CD4-positive, alpha-beta T cell treated with Interleukin-1 beta for 1 hour (primary cell): ENCODE data around the gene MTHFD2.
A peak's percentile ranks its signal among the peaks of the same experiment; 100 is the strongest.

Source experiments
- DNase-seq, 2 donors: peaks; one replicate each; pipeline ENCODE4 v3.0.0-alpha.2; 2020 to 2022

Gene MTHFD2

DNA sequence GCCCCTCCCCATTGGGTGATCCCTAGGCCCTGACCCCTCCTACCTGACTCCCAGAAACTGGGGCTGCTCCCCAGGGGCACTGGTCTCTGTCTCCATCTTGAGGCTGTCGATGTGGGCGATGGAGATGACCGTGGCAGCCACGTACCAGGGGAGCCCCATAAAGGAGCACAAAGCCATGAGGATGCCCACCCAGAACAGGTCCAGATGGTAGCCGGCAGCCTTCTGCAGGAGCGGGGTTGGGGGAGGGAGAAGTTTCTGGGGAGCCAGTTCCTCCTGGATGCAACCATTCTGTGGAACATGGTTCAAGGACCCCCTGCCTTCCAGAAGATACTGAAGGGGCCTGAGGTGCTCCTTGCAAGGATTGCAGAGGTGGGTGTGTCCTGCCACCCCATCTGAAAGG lies 34.0 kb downstream of the MTHFD2 start:
- no peak for DNase-seq

DNA sequence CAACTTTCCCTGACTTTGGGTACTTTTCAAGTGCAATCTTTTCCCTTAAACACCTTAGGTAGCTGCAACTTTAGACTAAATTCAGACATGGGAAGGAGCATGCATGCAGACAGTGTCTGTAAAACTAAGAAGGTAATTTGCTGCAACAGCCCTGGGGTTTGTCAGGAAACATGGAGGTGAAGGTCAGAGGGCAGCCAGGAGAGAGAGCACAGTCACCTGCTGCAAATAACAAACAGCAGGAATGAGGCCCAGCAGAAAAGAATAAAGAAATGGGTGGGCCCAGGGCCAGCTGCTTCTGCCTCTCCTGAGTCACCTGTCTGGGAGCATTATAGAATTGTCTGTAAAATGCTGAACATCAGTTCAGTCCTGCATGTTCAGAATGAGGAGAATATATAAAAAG lies 35.2 kb downstream of the MTHFD2 start:
- DNase-seq = no peak

DNA sequence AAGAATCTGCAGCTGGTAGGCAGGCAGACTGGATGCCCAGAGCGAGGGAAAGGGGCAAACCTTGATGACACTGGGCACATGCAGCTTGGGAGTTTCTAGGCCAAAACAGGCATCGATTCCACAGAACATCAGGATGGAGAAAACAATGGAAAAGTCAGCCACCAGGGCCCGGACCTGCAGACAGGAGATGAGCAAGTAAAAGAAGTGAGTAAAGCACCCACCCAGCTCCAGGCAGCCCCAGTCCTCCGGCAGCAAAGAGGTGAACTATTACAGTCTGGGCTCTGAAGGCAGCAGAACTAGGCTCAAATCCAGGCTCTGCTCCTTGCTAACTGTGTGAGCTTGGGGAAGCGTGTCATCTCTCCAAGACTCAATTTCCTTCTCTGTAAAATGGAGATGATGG lies 36.6 kb downstream of the MTHFD2 start:
- no peak for DNase-seq

DNA sequence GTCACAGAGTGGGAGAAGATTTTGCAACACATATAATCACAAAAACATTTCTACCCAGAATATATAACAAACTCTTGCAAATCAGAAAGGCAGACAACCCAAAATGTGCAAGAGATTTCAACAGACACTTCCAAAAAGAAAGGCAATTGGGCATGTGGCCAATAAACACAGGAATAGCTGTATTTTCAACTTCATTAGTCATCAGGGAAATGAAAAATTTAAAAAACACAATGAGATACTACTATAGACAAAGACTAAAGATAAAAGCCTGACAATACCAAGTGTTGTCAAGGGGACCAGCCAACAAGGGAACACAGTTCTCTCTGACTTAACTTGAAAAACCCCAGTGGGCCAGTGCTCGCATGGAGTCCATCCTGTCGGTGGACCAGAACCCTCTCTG lies 40.5 kb downstream of the MTHFD2 start:
- DNase-seq = no peak

DNA sequence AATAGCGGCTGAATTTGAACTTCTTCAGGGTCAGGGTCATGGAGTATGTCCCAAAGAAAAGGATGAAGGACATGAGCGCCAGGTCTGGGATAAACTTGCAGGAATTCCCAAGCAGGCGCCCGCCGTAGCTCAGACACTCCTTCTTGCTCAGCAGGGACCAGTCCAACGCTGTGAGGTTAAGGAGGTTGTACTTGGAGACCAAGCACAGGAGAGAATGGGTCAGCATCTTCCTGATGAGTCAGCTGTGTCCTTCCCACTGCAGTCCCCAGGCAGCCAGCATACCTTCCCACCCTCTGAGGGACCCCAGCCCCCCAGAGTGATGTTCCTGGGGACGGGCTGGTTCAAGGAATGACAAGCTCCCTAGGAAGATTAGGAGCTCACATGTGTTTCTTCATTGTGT lies 40.9 kb downstream of the MTHFD2 start:
- no peak for DNase-seq

DNA sequence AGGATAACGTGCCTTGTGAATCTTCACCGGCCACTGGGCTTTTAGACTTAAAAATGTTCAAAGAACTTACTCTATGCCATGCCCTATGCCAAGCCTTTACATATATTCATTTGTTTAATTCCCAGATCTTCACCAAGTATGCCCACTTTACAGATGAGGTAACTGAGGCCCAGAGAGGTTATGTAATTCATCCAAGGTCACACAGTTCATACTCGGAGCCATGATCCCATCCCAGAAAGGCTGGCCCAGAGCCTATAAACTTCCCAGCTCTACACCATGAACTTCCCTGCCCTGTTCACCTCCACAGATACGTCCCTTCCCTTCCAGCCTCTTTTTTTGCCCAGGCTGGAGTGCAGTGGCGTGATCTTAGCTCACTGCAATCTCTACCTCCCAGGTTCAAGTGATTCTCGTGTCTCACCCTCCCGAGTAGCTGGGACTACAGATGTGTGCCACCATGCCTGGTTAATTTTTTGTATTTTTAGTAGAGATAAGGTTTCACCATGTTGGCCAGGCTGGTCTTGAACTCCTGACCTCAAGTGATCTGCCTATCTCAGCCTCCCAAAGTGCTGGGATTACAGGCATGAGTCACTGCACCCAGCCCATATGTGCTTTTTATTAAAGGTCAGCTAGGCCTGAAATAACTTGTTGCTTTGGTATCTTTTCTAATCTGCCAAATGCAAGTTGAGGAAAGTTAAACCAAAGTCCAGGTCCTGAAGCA lies 44.1 kb downstream of the MTHFD2 start:
- DNase-seq = no peak

DNA sequence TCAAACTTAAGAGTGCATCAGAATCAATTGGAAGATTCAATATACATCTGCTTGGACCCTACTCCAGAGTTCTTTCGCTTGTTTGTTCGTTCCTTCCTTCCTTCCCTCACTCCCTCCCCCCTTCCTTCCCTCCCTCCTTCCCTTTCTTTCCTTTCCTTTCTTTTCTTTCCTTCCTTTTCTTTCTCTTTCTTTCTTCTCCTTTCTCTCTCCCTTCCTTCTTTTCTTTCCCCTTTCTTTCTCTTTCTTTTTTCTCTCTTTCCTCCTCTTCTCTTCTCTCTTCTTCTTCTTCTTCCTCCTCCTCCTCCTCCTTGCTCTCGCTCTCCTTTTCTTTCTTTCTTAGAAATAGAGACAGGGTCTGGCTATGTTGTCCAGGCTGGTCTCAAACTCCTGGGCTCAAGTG lies 45.9 kb downstream of the MTHFD2 start:
- DNase-seq = no peak

DNA sequence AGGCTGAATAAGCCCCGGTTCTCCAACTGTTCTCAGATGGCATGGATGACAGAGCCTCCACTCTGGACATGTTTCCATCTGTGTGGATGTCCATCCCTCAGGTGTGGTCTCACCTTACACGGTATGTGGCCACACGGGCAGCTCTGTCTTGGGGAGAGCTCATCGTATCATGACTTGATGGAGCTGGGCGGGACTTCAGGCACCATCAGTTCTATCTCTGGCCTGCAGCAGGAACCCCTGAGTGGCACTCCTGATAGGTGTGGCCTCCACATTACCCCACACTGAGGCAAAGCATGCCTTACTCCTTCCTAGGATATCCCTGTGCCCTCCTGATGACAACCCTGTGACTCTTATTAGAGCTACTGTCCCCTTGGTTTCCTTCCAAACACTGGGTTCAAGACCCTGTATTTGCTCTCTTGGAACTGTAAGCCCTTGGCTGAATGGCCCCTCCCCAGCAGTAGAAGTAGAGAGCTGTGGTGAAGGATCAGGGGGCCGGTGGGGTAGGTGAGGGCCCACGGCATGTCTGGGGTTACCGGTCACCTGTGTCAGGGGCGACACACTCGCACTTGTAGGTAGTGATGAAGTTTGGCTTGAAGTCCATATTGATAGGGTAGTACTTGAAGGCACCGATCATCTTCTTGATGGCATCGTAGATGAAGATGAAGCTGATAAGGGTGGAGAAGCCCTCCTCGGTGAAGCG lies 48.2 kb downstream of the MTHFD2 start:
- no peak for DNase-seq

DNA sequence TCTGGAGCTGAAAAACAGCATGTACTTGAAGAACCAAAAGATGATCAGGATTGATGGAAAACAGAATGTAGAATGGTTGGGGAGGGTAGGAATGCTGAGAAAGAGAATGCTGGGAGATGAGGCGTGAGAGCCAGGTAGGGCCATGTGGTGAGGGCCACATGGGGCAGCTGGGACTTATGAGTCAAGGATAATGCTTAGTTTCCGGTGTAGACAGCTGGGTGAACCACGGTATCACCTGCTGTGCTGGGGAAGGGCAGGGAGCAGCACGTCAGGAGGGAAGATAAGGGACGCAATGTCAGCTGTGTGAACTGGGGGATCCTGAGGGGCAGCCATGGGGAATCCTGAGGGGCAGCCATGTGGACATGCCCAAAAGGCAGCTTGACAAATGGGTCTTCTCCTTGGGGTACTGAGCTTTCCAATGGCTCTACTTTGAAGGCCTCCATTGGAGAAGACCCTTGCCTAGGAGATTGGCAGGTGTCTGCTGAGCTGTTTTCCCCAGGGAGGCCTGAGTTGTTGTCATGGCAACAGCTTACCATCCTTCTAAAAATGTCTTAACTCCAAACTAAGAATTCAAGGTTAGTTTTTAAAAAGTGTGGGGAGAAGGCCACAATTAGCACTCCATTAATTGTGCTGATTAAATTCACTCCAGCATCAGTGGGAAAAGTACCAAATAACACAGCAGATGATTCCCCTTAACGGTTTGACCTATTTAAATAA lies 51.1 kb downstream of the MTHFD2 start:
- DNase-seq = no peak

DNA sequence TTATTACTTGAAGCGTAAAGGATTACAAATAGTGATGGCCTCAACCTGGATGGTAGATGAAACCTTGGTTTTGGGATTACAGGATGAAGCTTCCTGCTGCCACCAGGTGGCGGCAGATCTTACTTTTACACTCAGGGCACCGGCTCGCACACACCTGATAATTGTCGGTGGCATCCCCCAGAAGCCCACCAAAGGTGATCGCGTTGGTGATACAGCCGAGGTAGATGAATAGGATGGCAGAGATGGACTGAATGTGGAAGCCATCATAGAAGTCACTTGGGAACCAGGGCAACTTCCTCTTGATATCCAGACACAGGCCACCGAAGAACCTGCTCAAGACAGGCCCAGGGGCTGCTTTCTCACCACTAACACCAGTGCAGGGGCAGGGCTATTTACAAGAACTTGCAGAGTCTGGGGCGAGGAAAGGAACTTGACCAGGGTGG lies 51.8 kb downstream of the MTHFD2 start:
- peak; percentile 53 to 59 for DNase-seq

DNA sequence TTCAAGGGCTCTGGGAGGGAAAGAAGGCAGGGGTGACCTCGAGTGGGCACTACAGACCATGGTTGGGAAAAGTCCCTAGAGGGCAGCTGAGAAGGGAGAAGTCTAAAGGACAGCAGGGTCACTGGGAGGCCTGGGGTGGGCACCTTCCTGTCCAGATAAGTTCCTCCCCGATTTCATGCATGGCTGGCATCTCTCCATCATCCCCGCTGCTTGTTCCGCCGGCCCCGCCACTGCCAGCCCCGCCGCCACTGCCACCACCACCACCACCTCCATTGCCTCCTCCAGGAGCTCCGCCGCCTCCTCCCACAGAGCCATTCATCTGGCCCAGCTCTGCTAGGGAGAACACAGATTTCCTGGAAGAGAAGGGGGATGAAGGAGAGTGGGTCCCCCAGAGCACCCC lies 53.6 kb downstream of the MTHFD2 start:
- no peak for DNase-seq

DNA sequence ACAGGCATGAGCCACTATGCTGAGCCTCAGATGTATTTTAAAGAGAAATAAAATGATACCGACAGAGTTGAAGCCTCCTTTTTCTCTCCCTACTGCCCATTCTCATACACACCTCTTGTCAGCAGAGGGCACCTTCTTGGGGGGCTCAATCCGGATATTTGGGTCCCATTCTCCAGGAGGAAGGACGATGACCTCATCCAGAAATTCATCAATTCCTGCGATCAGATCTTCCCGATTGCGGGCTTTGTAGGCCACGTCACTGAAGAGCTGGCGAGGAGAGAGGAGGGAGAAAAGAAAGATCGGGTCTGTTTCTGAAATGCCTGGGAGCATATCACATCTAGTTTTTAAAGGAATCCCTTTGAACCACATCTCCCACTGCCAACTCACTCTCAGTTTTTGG lies 54.4 kb downstream of the MTHFD2 start:
- no peak for DNase-seq

DNA sequence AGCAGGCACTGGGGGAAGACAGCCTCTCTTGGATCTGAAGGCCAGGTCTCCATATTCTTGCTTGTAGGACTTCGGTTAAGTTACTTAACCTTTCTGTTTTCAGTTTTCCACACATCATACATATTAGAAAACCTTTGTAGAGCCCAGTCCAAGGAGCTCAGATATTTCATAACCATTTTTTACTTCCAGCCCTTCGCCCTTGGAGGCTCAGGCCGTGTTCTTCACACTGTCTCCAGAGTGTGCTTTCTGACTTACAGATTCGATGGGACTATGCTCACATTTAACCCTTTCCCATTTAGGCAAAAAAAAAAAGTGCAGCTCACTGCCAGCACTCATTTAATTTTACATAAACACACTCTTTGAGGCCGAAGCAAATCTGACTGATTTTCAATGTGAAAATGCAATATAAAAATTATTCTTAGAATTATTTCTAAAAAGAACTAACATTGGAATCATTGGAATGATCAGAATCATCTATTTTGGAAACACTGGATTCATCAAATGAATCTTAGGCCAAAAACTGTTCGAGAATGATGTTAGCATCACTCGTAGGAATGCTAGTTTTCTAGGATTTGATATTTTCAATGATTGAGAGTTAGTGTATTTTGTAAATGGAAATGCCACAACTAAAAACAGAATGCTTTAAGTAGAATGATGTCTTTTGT lies 55.0 kb downstream of the MTHFD2 start:
- DNase-seq = no peak

DNA sequence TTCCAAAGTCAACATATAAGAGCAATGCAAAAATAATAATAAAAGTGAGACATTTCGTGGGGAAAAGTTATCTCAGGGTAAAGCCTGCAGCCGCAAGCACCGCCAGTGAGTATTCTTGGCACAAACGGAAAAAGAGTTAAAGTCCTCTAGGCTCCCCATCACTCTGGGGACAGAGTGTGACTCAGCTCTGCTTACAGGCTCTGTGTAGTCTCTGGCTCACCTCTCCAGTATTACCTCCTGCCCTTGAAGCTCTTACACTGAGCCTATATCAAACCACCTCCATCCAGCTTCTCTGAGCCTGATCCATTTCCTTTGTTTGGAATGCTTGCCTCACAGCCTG lies 55.5 kb downstream of the MTHFD2 start:
- DNase-seq = no peak

DNA sequence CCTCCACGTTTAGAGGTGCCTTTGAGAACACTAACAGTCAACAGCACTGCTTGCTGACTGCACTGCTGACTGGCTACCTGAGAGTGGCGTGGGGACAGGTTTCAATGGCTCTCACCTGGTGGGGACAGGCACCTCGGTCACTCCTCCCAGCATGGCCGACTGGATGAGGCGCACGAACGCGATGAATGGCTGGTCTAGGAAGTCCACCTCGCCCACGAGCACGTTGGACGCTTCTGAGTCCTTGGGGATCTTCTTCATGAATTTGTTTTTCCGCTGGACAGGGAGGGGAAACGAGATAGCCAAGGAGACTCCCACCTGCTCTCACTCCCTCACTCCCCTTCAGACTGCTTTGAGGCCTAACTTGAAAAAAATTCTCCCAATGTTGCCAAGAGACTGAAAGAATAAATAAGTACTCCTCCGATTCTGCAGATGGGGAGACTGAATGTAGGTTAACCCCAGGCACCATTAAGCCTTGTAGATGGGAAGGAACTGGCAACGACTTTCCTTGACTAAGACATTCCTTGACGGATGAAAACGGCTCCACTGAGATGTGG lies 57.3 kb downstream of the MTHFD2 start:
- DNase-seq = no peak

DNA sequence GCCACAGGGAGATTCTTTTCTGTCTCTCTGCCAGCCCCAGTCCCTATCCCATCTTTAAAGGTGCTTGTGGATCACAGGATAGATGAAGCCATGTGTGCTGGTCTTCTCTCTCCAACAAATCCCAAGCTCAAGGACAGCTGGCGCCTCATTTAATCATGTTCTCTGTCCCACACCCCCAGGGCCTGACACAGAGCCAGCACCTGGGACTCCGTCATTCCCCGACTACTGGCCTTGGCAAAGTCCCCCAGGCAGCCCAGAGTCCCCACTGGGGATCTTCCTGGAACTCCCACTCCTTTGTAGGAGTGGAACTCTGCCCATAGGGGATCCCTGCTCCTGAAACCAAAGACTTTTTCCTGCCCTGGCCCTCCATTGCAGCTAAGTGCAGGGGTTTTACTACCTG lies 60.8 kb downstream of the MTHFD2 start:
- no peak for DNase-seq

DNA sequence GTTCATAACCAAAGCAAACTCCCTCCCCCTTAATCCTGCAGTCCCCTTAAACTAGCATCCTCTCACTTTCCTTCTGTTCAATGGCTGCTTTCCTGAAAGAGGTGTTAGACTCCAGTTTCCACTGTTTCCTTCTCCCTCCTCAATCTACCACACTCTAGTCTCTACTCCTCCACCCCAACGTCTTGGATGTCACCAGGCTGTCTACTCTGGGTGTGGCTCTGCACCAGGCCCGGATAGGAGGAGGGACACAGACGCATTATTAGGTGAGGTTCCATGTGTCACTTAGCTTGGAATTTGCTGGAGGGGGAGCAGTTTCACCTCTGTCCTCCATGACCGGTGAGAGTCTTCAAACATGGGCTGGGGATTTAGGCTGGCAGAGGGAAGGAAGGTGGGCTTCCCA lies 61.3 kb downstream of the MTHFD2 start:
- DNase-seq = no peak

DNA sequence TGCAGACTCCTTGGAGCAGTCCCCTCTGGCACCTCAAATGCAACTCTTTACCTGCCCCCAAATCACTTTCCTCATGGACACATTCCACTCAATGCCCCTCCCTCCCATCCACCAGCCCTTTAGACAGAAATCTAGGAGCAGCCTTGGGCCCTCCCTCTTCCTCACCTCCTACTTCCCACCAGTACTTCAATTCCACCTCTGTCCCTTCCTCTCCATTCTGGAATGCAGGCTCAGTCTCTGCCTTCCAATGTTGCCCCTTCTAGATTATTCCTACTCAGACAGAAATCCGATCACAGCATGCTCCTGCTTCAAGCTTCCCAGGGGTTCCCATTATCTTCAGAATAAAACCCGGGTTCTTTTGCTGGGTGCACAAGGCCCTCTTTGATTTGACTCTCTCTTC lies 62.1 kb downstream of the MTHFD2 start:
- no peak for DNase-seq

DNA sequence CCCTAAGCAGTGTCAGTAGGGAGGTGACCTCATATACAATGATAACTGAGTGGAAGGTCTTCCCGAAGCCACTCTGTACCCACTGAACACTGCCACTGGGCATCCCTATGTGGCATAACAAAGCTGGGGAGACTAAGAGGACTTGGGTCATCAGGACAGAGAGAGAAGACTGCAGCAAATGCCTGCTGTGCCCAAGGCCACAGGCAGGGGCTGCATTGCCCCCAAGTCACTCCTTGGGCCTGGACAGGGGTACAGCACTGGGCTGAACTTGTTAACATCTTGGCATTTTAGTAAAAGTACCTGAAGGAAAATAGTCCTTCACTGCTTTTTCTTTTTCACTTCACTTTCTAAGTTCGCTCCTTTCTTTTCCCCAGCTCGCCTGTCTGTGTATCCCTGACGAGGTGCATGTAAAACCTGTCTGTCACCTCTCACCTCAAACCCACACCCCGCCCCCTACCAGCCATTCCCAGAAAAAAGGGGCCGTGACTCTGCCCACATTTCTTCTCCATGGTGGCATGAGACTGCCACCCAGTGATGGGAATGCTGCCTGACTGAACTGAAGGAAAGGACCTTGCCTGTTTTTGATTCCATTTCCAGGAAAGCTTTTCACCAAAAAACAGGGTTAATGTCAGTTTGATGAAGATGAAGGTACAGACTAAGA lies 62.9 kb downstream of the MTHFD2 start:
- no peak for DNase-seq

DNA sequence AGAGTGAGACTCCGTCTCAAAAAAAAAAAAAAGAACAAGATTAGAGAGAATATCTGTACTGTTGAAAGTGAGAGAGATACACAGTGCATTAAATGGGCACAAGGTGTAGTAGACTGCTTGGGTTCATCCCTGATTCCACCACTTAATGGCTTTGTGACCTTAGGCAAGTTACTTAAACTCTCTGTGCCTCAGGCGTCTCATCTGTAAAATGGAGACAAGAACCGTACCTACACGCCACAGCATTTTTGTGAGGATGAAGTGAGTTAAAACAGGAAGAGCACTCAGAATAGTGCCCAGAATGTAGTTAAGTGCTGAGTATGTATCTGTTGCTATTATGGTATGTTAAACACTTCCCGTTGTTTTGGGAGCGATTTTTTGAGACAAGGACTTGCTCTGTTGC lies 64.3 kb downstream of the MTHFD2 start:
- DNase-seq = no peak

DNA sequence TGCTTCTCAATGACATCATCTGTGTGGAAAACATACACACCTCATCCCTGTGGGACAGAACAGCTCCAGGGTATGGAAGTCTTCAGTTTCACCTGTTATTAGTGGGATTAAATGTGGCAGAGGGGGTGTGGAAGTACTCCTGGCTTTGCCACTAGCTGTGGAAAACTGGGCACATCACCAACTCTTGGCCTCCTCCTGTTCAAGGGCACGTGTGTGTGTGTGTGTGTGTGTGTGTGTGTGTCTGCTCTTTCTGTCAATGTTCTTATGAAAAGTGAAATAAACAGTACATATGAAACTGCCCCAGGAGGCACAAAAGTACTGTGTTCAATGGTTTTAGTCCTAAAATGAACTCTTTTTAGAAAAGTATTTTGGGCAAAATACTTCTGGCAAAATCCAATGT lies 65.9 kb downstream of the MTHFD2 start:
- no peak for DNase-seq

DNA sequence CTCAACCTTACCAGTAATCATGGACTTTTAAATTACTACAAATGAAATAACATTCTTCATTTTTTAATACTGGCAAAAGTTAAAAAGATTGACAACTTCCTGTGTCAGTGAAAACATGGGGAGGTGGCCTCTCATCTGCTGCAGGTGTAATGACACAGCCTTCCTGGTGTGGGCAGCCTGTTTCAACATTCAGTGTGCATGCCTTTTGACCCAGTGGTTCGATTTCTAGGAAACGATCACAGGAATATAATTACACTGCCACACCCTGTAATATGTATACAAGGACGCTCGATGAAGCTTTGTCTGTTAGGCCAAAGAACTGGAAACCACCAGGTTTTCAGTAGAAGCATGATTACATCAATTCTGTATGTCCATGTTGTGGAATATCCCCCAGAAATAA lies 68.7 kb downstream of the MTHFD2 start:
- peak; percentile 64 to 73 for DNase-seq
